Measurements from ENCODE around the gene BLVRA. TPM values are rescaled to one million over a fixed set of nuclear protein-coding genes. Genes with fewer than 3 reads are reported as not detected.

BLVRA gene
- polyA plus RNA-seq, 1 donor (not counting 4 experiments of a cell fraction or from before 2014, with no cell fraction given), result 49.6 TPM

DNA sequence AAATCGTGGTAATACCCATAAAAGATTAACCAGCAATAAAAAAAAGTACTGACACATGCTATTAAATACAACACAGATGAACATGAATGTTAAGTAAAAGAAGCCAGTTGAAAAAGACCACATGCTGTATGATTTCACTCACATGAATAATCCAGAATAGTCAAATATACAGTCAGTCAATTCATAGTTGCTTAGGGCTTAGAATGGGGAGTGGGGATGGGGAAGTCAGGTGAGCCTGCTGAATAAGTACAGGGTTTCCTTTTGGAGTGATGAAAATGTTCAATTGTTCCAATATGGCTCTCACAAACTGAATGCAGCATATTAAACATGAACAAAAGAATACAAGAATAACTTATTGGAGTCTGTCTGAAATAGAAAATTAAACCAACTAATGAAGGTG lies 31.0 kb upstream of the BLVRA start:
- Histone ChIP-seq H3K9me3 (ENCODE audit: control insufficient read depth, low read depth, low read length) (no peaks in the 10 kb centered on the region), H2AFZ (ENCODE audit: control insufficient read depth, low read length) (no peak overlapping the region), H3K4me3 (ENCODE audit: control insufficient read depth in 2 of 3, extremely low read depth in 1 of 3, insufficient read depth in 2 of 3, low read depth in 1 of 3, low read length in 3 of 3) (peak overlapping the region in 1 of 3 experiments; percentile 1), H3K4me1 (ENCODE audit: control insufficient read depth, extremely low read depth, insufficient read depth, low read length) (peaks cover 7% of the 10 kb centered on the region), H3K27ac (ENCODE audit: control insufficient read depth, insufficient read depth, low read length) (no peak overlapping the region), H3K36me3 (ENCODE audit: control insufficient read depth in 2 of 2, extremely low read depth in 1 of 2, insufficient read depth in 2 of 2, low read length in 2 of 2) (no peaks in the 10 kb centered on the region), H3K9ac (ENCODE audit: control insufficient read depth, extremely low read depth, insufficient read depth, low read length) (no peak overlapping the region), H3K79me2 (ENCODE audit: control insufficient read depth, insufficient read depth, low read length) (peaks cover 65% of the 10 kb centered on the region), H4K20me1 (ENCODE audit: control insufficient read depth, extremely low read depth, insufficient read depth, low read length) (no peaks in the 10 kb centered on the region), H3K9me1 (ENCODE audit: control insufficient read depth, extremely low read depth, insufficient read depth, low read length) (no peaks in the 10 kb centered on the region), H3K4me2 (ENCODE audit: control insufficient read depth, extremely low read depth, insufficient read depth, low read depth, low read length) (peak overlapping the region; percentile 3), H3K27me3 (ENCODE audit: control insufficient read depth, extremely low read depth, insufficient read depth, low read length) (no peaks in the 10 kb centered on the region)
- FAIRE-seq (no peak), DNase-seq (ENCODE audit: low read depth, low spot score) (no peak)
- dilution Hi-C loops (cut with MboI; ENCODE audit: extremely low pct_ligation_motif_present, low sequenced_read_pairs), result no loop called here
- TF ChIP-seq, protein P1, sequence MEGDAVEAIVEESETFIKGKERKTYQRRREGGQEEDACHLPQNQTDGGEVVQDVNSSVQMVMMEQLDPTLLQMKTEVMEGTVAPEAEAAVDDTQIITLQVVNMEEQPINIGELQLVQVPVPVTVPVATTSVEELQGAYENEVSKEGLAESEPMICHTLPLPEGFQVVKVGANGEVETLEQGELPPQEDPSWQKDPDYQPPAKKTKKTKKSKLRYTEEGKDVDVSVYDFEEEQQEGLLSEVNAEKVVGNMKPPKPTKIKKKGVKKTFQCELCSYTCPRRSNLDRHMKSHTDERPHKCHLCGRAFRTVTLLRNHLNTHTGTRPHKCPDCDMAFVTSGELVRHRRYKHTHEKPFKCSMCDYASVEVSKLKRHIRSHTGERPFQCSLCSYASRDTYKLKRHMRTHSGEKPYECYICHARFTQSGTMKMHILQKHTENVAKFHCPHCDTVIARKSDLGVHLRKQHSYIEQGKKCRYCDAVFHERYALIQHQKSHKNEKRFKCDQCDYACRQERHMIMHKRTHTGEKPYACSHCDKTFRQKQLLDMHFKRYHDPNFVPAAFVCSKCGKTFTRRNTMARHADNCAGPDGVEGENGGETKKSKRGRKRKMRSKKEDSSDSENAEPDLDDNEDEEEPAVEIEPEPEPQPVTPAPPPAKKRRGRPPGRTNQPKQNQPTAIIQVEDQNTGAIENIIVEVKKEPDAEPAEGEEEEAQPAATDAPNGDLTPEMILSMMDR (optimal IDR thresholded peaks at IDR 0.05 in 1 of 3, IDR thresholded peaks at IDR 0.05 in 1 of 3, conservative IDR thresholded peaks at IDR 0.05 in 1 of 3; ENCODE audit: extremely low read depth in 1 of 3, insufficient read depth in 2 of 3, low read length in 3 of 3), result no peak
- TF ChIP-seq EZH2 (IDR thresholded peaks at IDR 0.05; ENCODE audit: low read length), result no peak

GRCh38 chr7:43729214-43729923 lies 29.1 kb upstream of the BLVRA start, which contains the start of gene COA1:
TSS of gene COA1 (minus strand) at chr7:43729523. CDS start at chr7:43648614, 80,909 bp downstream.
- peak within 1 kb of the TSS; percentile 83 for H3K4me2 ChIP-seq (ENCODE audit: control insufficient read depth, extremely low read depth, insufficient read depth, low read depth, low read length)
- H3K79me2 ChIP-seq (ENCODE audit: control insufficient read depth, insufficient read depth, low read length), result peaks cover 47% of the 10 kb centered on the region
- TF ChIP-seq EZH2 (IDR thresholded peaks at IDR 0.05; ENCODE audit: low read length), result no peak
- TF ChIP-seq, protein P1 (optimal IDR thresholded peaks at IDR 0.05 in 1 of 3, IDR thresholded peaks at IDR 0.05 in 1 of 3, conservative IDR thresholded peaks at IDR 0.05 in 1 of 3; ENCODE audit: extremely low read depth in 1 of 3, insufficient read depth in 2 of 3, low read length in 3 of 3), result peak in 1 of 3 experiments; percentile 3
- no peaks in the 10 kb centered on the region for H4K20me1 ChIP-seq (ENCODE audit: control insufficient read depth, extremely low read depth, insufficient read depth, low read length)
- H3K4me3 ChIP-seq (ENCODE audit: control insufficient read depth in 2 of 3, extremely low read depth in 1 of 3, insufficient read depth in 2 of 3, low read depth in 1 of 3, low read length in 3 of 3), result peak within 1 kb of the TSS; percentile 58 to 90 (median 84)
- H3K9me1 ChIP-seq (ENCODE audit: control insufficient read depth, extremely low read depth, insufficient read depth, low read length), result no peaks in the 10 kb centered on the region
- H3K36me3 ChIP-seq (ENCODE audit: control insufficient read depth in 2 of 2, extremely low read depth in 1 of 2, insufficient read depth in 2 of 2, low read length in 2 of 2), result no peaks in the 10 kb centered on the region
- H3K9ac ChIP-seq (ENCODE audit: control insufficient read depth, extremely low read depth, insufficient read depth, low read length), result peak within 1 kb of the TSS; percentile 91
- FAIRE-seq (peak; percentile 80), DNase-seq (ENCODE audit: low read depth, low spot score) (peak; percentile 42)
- H3K9me3 ChIP-seq (ENCODE audit: control insufficient read depth, low read depth, low read length), result no peaks in the 10 kb centered on the region
- peak within 1 kb of the TSS; percentile 94 for H2AFZ ChIP-seq (ENCODE audit: control insufficient read depth, low read length)
- dilution Hi-C loops (cut with MboI; ENCODE audit: extremely low pct_ligation_motif_present, low sequenced_read_pairs), result no loop called here
- peak within 1 kb of the TSS; percentile 85 for H3K27ac ChIP-seq (ENCODE audit: control insufficient read depth, insufficient read depth, low read length)
- H3K4me1 ChIP-seq (ENCODE audit: control insufficient read depth, extremely low read depth, insufficient read depth, low read length), result peaks cover 7% of the 10 kb centered on the region
- no peaks in the 10 kb centered on the region for H3K27me3 ChIP-seq (ENCODE audit: control insufficient read depth, extremely low read depth, insufficient read depth, low read length)
